ENCODE measurements around the gene SFTPA2.
"Not testable (repeated sequence)": the region's sequence is repeated elsewhere in the genome, so short reads cannot be mapped to it uniquely, and the experiment has no call there.

Gene SFTPA2

GRCh38 chr10:79560160-79560709 lies at the start of gene SFTPA2:
SFTPA2 (minus strand) TSS chr10:79560407; CDS start chr10:79559483, 924 bp downstream.
- DNase-seq (ENCODE audit: extremely low read depth in 1 of 2, low read depth in 1 of 2): no peak

GRCh38 chr10:79608505-79609375 lies 48.5 kb upstream of the SFTPA2 start:
- no peak for DNase-seq (ENCODE audit: extremely low read depth in 1 of 2, low read depth in 1 of 2)

- no peak for DNase-seq (ENCODE audit: extremely low read depth in 1 of 2, low read depth in 1 of 2)
Measured at GRCh38 chr10:79605308-79605707, 45.1 kb upstream of the SFTPA2 start.

GRCh38 chr10:79604294-79604693 lies 44.1 kb upstream of the SFTPA2 start:
- no peak for DNase-seq (ENCODE audit: extremely low read depth in 1 of 2, low read depth in 1 of 2)

- no peak for DNase-seq (ENCODE audit: extremely low read depth in 1 of 2, low read depth in 1 of 2)
Measured at GRCh38 chr10:79602953-79603352, 42.7 kb upstream of the SFTPA2 start.

- no peak for DNase-seq (ENCODE audit: extremely low read depth in 1 of 2, low read depth in 1 of 2)
Measured at GRCh38 chr10:79601939-79602338, 41.7 kb upstream of the SFTPA2 start.

GRCh38 chr10:79599644-79600043 lies 39.4 kb upstream of the SFTPA2 start:
- DNase-seq (ENCODE audit: extremely low read depth in 1 of 2, low read depth in 1 of 2): not testable (repeated sequence)

GRCh38 chr10:79595510-79595909 lies 35.3 kb upstream of the SFTPA2 start:
- no peak for DNase-seq (ENCODE audit: extremely low read depth in 1 of 2, low read depth in 1 of 2)

- DNase-seq (ENCODE audit: extremely low read depth in 1 of 2, low read depth in 1 of 2): not testable (repeated sequence)
Measured at GRCh38 chr10:79594565-79594964, 34.4 kb upstream of the SFTPA2 start.

- no peak for DNase-seq (ENCODE audit: extremely low read depth in 1 of 2, low read depth in 1 of 2)
Measured at GRCh38 chr10:79593377-79593776, 33.2 kb upstream of the SFTPA2 start.

GRCh38 chr10:79588800-79589199 lies 28.6 kb upstream of the SFTPA2 start:
- DNase-seq (ENCODE audit: extremely low read depth in 1 of 2, low read depth in 1 of 2): no peak

GRCh38 chr10:79586933-79587332 lies 26.7 kb upstream of the SFTPA2 start:
- DNase-seq (ENCODE audit: extremely low read depth in 1 of 2, low read depth in 1 of 2): no peak

- no peak for DNase-seq (ENCODE audit: extremely low read depth in 1 of 2, low read depth in 1 of 2)
Measured at GRCh38 chr10:79585870-79586527, 25.8 kb upstream of the SFTPA2 start.

GRCh38 chr10:79583488-79584024 lies 23.3 kb upstream of the SFTPA2 start:
- DNase-seq (ENCODE audit: extremely low read depth in 1 of 2, low read depth in 1 of 2): no peak

- DNase-seq (ENCODE audit: extremely low read depth in 1 of 2, low read depth in 1 of 2): not testable (repeated sequence)
Measured at GRCh38 chr10:79582954-79583353, 22.7 kb upstream of the SFTPA2 start.

GRCh38 chr10:79582096-79582495 lies 21.9 kb upstream of the SFTPA2 start:
- no peak for DNase-seq (ENCODE audit: extremely low read depth in 1 of 2, low read depth in 1 of 2)

- no peak for DNase-seq (ENCODE audit: extremely low read depth in 1 of 2, low read depth in 1 of 2)
Measured at GRCh38 chr10:79581044-79581443, 20.8 kb upstream of the SFTPA2 start.

- DNase-seq (ENCODE audit: extremely low read depth in 1 of 2, low read depth in 1 of 2): no peak
Measured at GRCh38 chr10:79579361-79579760, 19.2 kb upstream of the SFTPA2 start.

- DNase-seq (ENCODE audit: extremely low read depth in 1 of 2, low read depth in 1 of 2): not testable (repeated sequence)
Measured at GRCh38 chr10:79570624-79571023, 10.4 kb upstream of the SFTPA2 start.

GRCh38 chr10:79563426-79563825 lies 3.2 kb upstream of the SFTPA2 start:
- DNase-seq (ENCODE audit: extremely low read depth in 1 of 2, low read depth in 1 of 2): no peak

- DNase-seq (ENCODE audit: extremely low read depth in 1 of 2, low read depth in 1 of 2): peak in 1 of 2 donors; percentile 22
Measured at GRCh38 chr10:79562135-79562756, 2.0 kb upstream of the SFTPA2 start.

Measured in activated CD8-positive, alpha-beta memory T cell treated with anti-CD3 and anti-CD28 coated beads for 1 hour (primary cell).